HG02759 (cell line): ENCODE data around the gene AKIRIN1.
A peak's percentile ranks its signal among the peaks of the same experiment; 100 is the strongest.
"Not testable (repeated sequence)": the region's sequence is repeated elsewhere in the genome, so short reads cannot be mapped to it uniquely, and the experiment has no call there.

Experiments
- ATAC-seq: cut with Tn5 transposase; IDR thresholded peaks from one replicate; pipeline ENCODE4 v1.9.1; 2021; ENCODE audit warnings: mild to moderate bottlenecking, moderate library complexity; ENCODE audit not compliant: unreplicated experiment

The AKIRIN1 gene, protein sequence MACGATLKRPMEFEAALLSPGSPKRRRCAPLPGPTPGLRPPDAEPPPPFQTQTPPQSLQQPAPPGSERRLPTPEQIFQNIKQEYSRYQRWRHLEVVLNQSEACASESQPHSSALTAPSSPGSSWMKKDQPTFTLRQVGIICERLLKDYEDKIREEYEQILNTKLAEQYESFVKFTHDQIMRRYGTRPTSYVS

DNA sequence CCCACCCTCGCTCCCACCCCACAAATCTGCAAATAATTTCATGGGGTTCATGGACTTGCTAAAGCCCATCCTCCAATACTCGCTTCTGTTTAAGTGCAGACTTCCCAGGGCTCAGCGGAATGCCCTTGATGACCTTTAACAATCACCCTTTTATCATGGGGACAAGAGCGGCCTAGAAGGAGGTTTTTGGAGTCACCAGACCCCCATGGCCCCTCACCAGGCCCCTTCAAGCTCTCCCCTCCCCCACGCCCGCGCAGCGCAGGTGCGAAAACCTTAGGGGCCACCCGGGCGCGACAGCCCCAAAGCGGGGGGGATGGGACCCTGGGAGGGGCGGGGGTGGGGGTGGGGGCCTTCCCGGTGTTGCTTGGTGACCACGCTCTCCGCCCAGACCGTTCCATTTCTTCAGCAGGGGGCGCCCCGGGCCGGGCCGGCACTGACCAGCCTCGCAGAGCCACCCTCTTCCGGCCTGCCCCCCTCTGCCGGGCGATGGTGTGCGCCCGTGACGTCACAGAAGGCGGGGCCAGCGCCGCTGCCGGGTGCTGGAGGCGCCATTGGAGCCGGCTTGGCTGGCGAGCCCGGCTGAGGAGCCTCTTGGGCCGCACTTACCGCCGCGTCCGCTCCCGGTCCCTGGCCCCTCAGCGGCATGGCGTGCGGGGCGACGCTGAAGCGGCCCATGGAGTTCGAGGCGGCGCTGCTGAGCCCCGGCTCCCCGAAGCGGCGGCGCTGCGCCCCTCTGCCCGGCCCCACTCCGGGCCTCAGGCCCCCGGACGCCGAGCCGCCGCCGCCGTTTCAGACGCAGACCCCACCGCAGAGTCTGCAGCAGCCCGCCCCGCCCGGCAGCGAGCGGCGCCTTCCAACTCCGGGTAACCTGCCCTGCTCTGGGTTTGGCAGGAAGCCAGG is at the start of gene AKIRIN1:
AKIRIN1 (plus strand) TSS at position 539 of the 900 bp plus-strand sequence; CDS start at position 644, 105 bp downstream.
- ATAC-seq = peak; percentile 96

DNA sequence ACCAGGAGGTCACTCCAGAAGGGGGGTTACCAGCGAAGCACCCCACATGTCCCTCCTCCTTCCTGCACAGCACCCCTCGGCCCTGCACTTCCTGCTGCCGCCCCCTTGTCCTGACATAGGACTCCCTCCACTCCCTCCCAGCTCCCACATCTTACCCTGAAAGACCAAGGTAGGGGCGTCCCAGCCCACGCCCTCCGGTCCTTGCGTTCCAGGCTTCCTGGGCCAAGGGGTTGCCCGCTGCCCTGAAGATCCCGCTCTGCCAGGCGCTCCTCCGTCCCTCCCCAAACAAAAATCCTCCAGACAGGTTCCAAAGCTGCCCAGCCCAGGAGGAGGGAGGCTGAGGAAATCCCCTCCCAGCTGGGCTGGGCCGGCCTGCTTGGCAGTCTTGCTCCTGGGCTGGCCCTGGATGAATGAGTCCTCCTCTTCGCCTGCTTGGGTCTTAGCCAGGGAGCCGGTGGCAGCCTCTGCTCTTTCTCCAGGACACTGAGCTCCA is 49.5 kb upstream of the AKIRIN1 start, which contains the start of gene RHBDL2:
RHBDL2 (minus strand) TSS at position 304 of the 493 bp plus-strand sequence. CDS start 22,618 bp downstream, outside the sequence.
- ATAC-seq = no peak

DNA sequence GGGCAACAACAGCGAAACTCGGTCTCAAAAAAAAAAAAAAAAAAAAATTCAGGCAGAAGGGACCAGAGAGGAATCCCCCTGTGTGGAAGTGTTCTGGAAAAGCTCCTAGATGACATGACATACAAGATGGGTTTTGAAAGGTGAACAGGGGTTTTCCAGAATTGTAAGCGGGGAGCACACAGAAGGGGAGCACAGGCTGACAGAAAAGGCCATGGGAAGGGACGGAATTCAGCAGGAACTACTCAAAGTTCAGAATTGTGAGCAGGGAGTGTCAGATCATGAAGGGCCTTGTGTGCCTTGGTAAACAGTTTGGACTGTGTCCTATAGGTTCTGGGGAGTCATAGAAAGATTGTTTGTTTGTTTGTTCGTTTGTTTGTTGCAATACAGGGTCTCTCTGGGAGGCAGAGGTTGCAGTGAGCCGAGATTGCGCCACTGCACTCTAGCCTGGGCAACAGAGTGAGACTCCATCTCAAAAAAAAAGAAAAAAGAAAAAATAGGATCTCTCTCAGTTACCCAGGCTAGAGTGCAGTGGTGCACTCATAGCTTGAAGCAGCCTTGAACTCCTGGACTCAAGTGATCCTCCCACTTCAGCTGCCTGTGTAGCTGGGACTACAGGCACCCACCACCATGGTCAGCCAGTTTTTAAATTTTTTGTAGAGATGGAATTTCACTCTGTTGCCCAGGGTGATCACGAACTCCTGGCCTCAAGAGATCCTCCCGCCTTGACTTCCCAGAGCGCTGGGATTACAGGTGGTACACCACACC is 48.2 kb upstream of the AKIRIN1 start:
- ATAC-seq = no peak

DNA sequence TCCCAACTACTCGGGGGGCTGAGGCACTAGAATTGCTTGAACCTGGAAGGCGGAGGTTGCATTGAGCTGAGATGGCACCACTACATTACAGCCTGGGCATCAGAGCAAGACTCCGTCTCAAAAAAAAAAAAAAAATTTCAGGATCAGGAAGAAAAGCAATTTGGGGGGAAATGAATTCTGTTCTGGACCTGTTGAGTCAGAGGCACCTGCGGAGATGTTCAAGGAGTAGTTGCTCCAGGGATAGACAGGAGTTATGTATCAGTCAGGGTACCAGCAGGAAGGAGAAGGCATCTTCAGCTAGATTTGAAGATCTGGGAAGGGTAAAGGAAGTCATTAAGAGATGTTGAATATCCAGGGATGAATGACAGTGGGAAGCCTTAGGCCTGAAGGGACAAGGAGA is 46.5 kb upstream of the AKIRIN1 start:
- no peak for ATAC-seq

DNA sequence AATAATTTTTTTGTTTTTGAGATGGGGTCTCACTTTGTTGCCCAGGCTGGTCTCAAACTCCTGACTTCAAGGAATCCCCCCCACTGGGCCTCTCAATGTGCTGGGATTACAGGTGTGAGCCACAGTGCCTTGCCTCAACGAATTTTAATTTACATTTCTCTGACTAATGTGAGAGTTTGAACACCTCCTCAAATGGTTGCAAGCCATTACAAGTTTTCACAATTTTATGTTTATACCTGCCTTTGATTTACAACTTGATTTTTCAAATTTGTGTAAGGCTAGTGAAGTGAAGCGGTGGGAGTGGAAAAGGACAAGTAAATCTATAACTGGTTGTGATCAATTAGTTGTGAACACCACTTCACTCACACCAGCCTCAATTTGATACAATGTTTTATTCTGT is 40.5 kb upstream of the AKIRIN1 start:
- no peak for ATAC-seq

DNA sequence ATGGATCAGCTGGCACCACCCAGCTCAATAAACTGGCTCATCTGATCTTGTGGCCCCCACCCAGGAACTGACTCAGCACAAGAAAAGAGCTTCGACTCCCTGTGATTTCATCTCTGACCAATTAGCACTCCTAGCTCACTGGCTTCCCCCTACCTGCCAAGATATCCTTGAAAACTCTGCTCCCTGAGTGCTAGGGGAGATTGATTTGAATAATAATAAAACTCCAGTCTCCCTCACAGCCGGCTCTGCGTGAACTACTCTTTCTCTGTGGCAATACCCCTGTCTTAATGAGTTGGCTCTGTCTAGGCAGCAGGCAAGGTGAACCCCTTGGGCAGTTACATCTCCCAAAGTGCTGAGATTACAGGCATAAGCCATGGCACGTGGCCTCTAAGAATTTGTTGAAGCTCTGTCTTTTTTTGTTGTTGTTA is 37.6 kb upstream of the AKIRIN1 start:
- ATAC-seq = no peak

DNA sequence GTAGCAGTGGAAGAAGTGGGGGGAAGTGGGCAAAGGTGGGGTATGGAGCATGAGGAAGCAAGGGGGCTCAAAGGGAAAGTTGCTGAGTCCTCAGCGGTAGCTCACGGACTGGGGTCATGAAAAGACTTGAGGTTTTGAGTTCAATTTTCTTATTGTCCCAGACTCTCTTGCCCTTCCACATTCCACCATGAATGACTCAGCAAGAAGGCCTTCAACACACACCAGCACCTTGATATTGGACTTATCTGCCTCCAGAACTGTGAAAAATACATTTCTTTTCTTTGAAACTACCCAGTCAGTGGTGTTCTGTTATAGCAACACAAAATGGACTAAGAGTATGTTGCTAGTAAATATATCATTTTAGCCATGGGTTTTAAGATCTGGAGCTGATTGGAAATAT is 32.1 kb upstream of the AKIRIN1 start:
- ATAC-seq = no peak

DNA sequence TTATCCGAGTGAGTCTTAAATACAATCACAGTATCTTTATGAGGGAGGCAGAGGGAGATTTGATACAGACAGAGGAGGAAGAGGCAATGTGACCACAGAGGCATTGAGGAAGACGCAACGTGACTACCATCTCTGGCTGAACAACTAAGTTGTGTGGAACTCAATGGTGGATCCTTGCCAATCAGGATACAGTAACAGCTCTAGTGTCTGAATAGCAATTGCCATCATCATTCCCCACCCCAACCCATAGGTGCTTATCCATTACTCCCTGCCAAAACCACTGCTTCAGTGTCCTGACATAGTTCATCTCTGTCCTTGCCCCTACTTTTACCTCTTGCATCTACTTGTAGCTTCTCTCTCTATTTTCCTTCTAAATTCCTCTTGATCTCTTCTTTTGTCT is 29.0 kb upstream of the AKIRIN1 start:
- no peak for ATAC-seq

DNA sequence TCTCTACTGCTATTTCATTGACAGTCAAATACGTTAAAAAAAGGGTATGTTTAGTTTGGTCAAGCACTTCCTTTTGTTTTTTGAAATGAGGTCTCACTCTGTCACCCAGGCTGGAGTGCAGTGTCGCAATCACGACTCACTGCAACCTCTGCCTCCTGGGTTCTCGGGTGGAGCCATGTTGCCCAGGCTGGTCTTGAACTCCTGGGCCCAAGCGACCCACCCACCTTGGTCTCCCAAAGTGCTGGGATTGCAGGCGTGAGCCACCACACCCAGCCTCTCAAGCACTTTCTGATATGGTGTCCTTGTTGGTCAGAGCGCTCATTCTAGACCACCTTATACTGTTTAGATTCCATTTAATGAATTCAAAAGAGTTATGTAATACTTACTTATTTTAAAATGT is 28.5 kb upstream of the AKIRIN1 start:
- ATAC-seq = no peak

DNA sequence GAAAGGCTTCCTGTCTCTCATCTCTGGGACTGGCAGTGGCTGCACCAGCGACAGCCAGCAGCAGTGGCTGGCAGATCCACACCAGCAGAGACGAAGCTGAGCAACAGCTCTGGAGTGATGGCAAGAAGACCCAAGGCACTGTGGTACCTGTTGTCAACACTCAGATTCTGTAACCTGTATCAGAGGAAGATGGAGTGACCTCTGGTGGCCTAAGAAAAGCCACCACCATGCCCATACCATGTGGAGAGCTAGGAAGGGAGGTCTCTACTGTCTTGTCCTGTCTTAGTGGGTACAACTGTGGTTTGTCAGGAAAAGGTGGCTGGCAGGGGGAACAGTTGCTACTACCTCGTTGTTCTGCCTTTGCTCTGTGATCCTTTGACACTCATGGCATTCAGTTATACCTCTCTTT is 26.9 kb upstream of the AKIRIN1 start:
- ATAC-seq = no peak

DNA sequence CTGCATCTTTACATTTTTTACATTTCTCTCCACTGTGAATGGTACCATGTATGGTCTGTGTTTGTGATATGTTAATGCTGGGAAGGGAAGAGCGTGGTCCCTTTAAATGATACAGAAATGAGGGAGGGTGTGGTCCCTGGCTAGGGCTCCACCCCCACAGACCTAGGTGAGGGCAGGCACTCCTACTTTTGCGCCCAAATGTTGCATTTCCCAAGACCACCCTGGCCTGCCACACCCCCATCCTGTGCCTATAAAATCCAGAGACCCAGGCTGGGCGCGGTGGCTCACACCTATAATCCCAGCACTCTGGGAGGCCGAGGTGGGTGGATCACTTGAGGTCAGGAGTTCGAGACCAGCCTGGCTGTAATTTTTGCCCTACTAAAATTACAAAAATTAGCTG is 17.9 kb upstream of the AKIRIN1 start:
- ATAC-seq = not testable (repeated sequence)

DNA sequence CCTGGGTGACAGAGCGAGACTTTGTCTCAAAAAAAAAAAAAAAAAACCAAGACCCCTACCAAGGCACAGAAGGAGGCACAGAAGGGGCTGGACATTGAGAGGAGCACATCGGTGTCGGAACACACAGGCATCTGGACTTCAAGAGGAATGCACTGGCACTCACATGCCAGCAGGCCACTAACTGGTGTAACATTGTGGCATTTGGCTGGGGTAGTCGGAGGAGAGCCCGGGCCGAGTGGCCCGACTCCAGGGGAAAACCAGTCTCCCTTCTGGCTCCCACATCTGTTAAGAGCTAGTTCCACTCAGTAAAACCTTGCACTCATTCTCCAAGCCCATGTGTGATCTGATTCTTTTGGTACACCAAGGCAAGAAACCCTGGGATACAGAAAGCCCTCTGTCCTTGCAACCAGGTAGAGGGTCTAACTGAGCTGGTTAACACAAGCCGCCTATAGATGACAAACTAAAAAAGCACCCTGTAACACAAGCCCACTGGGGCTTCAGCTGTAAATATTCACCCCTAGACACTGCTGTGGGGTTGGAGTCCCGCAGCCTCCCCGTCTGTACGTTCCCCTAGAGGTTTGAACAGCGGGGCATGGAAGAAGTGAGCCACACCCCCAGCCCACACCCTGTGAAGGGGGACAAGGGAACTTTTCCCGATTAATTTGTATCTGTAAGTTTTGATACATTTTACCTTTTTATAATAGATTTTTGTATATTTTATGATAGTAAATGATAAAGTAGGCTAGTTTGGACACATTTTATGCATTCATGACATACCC is 17.2 kb upstream of the AKIRIN1 start:
- ATAC-seq = no peak

DNA sequence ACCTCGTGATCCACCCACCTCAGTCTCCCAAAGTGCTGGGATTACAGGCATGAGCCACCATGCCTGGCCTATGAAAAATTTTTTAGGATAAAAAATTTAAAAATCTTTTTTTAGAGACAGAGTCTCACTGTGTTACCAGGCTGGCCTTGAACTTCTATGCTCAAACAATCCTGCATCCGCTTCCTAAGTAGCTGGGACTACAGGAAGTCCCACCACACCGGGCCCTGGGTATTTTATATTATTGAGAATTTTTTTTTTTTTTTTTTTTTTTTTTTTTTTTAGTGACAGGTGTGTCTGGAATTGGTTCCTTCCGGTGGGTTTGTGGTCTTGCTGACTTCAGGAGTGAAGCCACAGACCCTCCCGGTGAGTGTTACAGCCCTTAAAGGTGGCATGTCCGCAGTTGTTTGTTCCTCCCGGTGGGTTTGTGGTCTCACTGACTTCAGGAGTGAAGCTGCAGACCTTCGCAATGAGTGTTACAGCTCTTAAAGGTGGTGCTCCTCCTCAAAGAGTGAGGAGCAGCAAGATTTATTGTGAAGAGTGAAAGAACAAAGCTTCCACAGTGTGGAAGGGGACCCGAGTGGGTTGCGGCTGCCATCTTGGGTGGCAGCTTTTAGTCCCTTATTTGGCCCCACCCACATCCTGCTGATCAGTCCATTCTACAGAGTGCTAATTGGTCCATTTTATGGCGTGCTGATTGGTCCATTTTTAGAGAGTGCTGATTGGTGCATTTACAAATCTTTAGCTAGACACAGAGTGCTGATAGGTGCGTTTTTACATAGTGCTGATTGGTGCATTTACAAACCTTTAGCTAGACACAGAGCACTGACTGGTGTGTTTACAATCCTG is 13.5 kb upstream of the AKIRIN1 start:
- ATAC-seq = not testable (repeated sequence)

DNA sequence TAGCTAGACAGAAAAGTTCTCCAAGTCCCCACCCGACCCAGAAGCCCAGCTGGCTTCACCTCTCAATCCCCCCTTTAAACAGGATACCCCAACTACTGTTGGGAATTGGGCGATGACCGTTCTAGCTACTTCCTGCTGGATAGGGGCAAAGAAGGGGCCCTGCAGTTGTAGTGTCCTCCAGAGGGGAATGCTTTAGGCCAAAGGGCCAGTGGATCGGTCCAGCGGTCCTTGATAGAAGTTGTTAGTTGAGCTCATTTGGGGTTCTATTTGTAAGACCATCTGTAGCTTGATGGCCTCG is 12.9 kb upstream of the AKIRIN1 start:
- not testable (repeated sequence) for ATAC-seq

DNA sequence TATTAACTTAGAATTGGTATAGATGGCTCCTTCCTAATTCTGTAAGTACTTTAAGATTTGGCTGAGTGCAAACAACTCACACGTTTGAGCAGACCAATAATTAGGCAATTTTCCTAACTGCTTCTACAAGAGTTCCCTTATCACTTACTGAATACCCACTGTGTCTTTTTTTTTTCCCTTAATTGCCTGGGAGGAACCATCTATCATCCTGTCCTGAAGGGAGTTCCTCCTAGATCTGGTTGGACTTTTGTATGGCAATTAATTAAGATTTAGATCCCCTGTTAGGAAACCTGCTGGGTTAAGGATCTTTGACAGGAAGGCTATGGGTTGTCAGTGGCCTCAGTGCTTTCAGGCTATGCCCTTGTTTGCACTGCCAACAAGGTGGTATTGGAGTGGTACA is 11.7 kb upstream of the AKIRIN1 start:
- not testable (repeated sequence) for ATAC-seq

DNA sequence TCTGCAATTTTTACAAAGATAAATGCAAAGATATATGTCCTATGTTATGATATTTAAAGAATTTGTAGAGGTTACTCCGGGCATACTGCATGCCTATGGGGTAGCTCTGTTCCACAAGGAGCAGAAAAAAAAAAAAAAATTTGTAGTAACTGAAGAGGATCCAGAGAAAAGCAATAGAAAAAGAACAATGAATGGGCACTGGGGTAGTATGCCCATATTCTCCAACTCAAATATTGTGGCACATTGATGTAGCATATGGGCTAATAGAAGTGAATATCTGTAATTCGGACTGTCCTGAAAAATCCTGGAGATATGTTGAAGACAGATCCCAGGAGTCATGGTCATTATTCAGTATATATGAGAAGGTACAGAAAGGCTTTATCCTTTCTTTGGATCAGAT is 1.1 kb upstream of the AKIRIN1 start:
- no peak for ATAC-seq

DNA sequence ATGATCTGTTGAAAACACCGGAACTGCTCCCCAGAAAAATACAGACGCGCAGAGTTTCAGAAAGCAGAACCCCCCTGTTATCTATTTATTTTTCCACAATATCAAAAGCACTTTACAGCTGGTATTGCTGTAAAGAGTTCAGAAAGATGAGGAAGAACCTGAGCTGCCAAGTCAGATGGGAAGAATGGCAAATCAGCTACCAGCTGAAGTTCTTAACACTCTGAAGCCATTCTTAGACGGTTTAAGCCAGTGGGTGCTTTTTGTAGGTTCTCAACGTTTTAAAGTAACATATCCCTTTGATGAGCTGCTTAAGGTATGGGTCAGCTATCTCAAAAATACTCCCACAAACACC is 714 bp upstream of the AKIRIN1 start:
- ATAC-seq = no peak

DNA sequence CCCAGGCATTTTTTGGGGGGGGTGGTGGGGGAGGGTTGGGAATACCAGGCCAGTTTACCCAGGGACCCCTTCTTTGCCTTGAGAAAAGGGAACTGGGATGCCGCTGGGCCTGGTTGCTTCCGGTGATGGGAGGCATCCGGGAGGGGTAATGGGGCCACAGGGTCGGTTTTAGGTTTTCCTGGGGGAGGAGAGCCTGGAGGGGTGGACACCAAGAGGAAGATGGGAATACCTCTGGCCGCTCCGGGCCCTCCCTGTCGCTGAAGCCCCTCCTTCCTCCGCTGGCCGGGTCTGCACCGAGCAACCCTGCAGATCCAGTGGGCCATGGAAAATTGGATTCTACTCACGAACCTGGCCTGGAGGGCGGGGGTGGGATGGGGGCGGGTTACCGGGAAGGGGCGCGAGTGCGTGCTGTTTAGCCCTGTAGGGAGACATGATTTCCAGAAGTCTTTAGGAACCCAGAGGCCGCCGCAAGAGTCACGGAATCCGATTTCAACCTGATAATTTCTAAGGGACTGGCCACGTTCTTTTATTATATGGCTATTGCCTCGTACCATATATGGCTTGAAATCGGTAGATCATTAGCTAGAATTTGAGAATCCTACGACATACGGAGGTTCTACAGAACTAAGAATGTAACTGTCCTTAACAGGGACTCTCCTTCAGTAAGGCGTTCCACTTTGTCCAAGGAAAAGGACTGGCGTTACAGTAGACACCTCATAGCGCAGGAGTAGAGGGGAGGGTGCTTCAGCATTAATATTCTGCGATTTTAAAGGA is 749 bp downstream of the AKIRIN1 start:
- ATAC-seq = no peak
